PC-3 (cell line): Measurements from ENCODE around the gene GRXCR2.

Experiments
- EZH2 ChIP-seq: fragments of 300-600 bp; sonication (generic); IDR thresholded peaks from one replicate; pipeline ENCODE4 v1.6.1; 2017; ENCODE audit warnings: antibody characterized with exemption, mild to moderate bottlenecking, low read length; ENCODE audit not compliant: unreplicated experiment
- EZH2phosphoT487 ChIP-seq: fragments of 300-600 bp; sonication (generic); IDR thresholded peaks from 2 replicates; pipeline ENCODE4 v1.6.1; 2018; ENCODE audit warnings: mild to moderate bottlenecking, antibody characterized with exemption, low read length, borderline replicate concordance
- TF ChIP-seq, protein P1 (sequence below): fragments of 300-600 bp; sonication (generic); conservative IDR thresholded peaks from 2 replicates; pipeline ENCODE4 v1.5.1; 2017; ENCODE audit warnings: antibody characterized with exemption, low read depth, mild to moderate bottlenecking, low read length

DNA sequence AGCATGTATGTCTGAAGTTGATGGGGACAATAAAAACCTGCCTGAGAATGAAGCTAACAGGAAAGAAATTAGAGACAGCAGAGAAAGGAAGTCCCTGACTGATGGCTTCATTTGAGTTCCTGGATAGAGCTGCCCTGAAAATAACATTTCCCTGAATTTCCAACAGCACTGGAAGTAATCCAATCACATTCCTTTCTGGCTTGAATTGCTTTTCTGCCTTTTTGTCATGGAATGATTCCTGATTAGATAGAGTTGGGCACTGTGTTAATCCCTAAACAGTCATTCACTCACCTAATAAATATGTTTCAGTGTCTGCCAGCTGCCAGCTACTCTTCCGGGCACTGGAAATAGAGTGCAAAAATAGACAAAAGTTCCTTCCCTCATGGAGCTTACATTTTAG is 33.6 kb upstream of the GRXCR2 start:
- TF ChIP-seq, protein P1, sequence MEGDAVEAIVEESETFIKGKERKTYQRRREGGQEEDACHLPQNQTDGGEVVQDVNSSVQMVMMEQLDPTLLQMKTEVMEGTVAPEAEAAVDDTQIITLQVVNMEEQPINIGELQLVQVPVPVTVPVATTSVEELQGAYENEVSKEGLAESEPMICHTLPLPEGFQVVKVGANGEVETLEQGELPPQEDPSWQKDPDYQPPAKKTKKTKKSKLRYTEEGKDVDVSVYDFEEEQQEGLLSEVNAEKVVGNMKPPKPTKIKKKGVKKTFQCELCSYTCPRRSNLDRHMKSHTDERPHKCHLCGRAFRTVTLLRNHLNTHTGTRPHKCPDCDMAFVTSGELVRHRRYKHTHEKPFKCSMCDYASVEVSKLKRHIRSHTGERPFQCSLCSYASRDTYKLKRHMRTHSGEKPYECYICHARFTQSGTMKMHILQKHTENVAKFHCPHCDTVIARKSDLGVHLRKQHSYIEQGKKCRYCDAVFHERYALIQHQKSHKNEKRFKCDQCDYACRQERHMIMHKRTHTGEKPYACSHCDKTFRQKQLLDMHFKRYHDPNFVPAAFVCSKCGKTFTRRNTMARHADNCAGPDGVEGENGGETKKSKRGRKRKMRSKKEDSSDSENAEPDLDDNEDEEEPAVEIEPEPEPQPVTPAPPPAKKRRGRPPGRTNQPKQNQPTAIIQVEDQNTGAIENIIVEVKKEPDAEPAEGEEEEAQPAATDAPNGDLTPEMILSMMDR = no peak
- no peak for TF ChIP-seq EZH2phosphoT487
- TF ChIP-seq EZH2 = no peak
